Spleen (tissue), 7 donors: ENCODE results near the gene BSND.

Experiments used
- CTCF ChIP-seq, 11 experiments: fragments of 200-600 bp in 7 of 11; fragments of 450-650 bp in 4 of 11; sonication (generic) in 4 of 11; IDR thresholded peaks in 8 of 11; conservative IDR thresholded peaks in 3 of 11; 1 replicate in 7 of 11; 2 replicates in 4 of 11; pipeline versions ENCODE4 v1.4.0 to v1.8.0; 2016 to 2021; ENCODE audit warnings: antibody characterized with exemption in 11 of 11, inconsistent platforms in 4 of 11, mild to moderate bottlenecking in 1 of 11
- POLR2A ChIP-seq, 3 donors: fragments of 450-650 bp; IDR thresholded peaks; one replicate each; pipeline ENCODE4 v1.5.1; 2017; ENCODE audit warnings: antibody characterized with exemption in 3 of 3, mild to moderate bottlenecking in 1 of 3
- donor health status: DM: no; HTN: no; CAD: no; lungs with moderate emphysema.
- donor health status: DM: no; HTN: no; CAD: no.
- donor health status: DM: no; HTN: no; CAD: no.

- TF ChIP-seq CTCF (IDR thresholded peaks at IDR 0.05 in 8 of 11, conservative IDR thresholded peaks at IDR 0.05 in 3 of 11) (no peak), POLR2A (IDR thresholded peaks at IDR 0.05) (no peak)
These were observed 12.7 kb upstream of the BSND start for GRCh38 chr1:54986025-54986424.
